K562 (cell line): ENCODE results near the gene TMEM131. TPM values are rescaled to one million over a fixed set of nuclear protein-coding genes. Genes with fewer than 3 reads are reported as not detected.

Source experiments
- ATAC-seq: fragments of 200-7000 bp; cut with Tn5 transposase; 3 replicates; pipeline ENCODE4 v1.9.1; 2020; ENCODE audit warnings: moderate library complexity
- BruUV-seq: library from RNA; stranded (reverse); fragments of 400-500 nt; replicated peaks from 2 replicates; lab custom pipeline; 2021; lab: Mats Ljungman, UMichigan
- CTCF ChIA-PET: fragments of 300-600 bp; formaldehyde crosslinking; extraction: SDS; loops from one replicate; lab custom pipeline; 2021; ENCODE audit warnings: low intra/inter-chr PET ratio; lab: Yijun Ruan, JAX
- POLR2A ChIA-PET: fragments of 300-600, 350-650 bp; sonication (Branson Sonifier 250); formaldehyde crosslinking; extraction: SDS; loops from one replicate; lab custom pipeline; 2021; ENCODE audit warnings: antibody characterized with exemption, inconsistent platforms; lab: Yijun Ruan, JAX
- DNase-seq, 4 experiments: peaks; one replicate each; pipeline versions ENCODE4 v3.0.0 to v3.0.0-alpha.2; 2011 to 2018; ENCODE audit warnings: low spot score in 3 of 4, mixed read lengths in 3 of 4; ENCODE audit errors: extremely low read depth in 1 of 4
- FAIRE-seq: peaks from 2 replicates; lab custom pipeline; 2011; peaks lifted over from hg19 to GRCh38; lab: Jason Lieb, UNC
- H2AFZ ChIP-seq: 2 replicates; pipeline ENCODE4 v1.6.0; 2011; ENCODE audit warnings: low read depth, low read length, control low read depth, inconsistent platforms
- H3K27ac ChIP-seq: fragments of 200-600 bp; 3 replicates; pipeline ENCODE4 v1.8.0; 2011; ENCODE audit warnings: low read depth, mild to moderate bottlenecking, control low read depth, inconsistent platforms, low read length, moderate library complexity, mixed read lengths; ENCODE audit errors: extremely low read depth
- H3K27me3 ChIP-seq, 2 experiments: fragments of 300-600 bp in 1 of 2; 2 replicates in 1 of 2; 3 replicates in 1 of 2; pipeline versions ENCODE4 v1.6.0 to v1.8.0; 2011; ENCODE audit warnings: inconsistent platforms in 2 of 2, low read length in 2 of 2, mild to moderate bottlenecking in 1 of 2, mixed read lengths in 1 of 2, moderate library complexity in 1 of 2; ENCODE audit not compliant: control insufficient read depth in 2 of 2, insufficient read depth in 2 of 2
- H3K36me3 ChIP-seq: fragments of 300-600 bp; 3 replicates; pipeline ENCODE4 v1.8.0; 2011; ENCODE audit warnings: mild to moderate bottlenecking, low read length, inconsistent platforms; ENCODE audit not compliant: control insufficient read depth, insufficient read depth
- H3K4me1 ChIP-seq, 2 experiments: fragments of 200-600 bp in 1 of 2; replicated peaks in 1 of 2; 2 replicates in 1 of 2; 3 replicates in 1 of 2; pipeline versions ENCODE4 v1.5.1 to v1.8.0; 2011; ENCODE audit warnings: inconsistent platforms in 2 of 2, low read length in 2 of 2, mild to moderate bottlenecking in 1 of 2, mixed read lengths in 1 of 2, moderate library complexity in 1 of 2; ENCODE audit not compliant: control insufficient read depth in 2 of 2, insufficient read depth in 2 of 2
- H3K4me2 ChIP-seq: 2 replicates; pipeline ENCODE4 v1.6.1; 2011; ENCODE audit warnings: low read length, control low read depth, inconsistent platforms, mixed read lengths; ENCODE audit not compliant: insufficient read depth
- H3K4me3 ChIP-seq: fragments of 200-600 bp; sonication (generic), shearing (Covaris generic); 2 replicates; pipeline ENCODE4 v1.5.1; 2016; ENCODE audit warnings: control low read depth, inconsistent platforms
- H3K79me2 ChIP-seq: fragments of 200-600 bp; 3 replicates; pipeline ENCODE4 v1.8.0; 2011; ENCODE audit warnings: low read length, inconsistent platforms; ENCODE audit not compliant: control insufficient read depth, insufficient read depth
- H3K9ac ChIP-seq, 2 experiments: 2 replicates each; pipeline versions ENCODE4 v1.6.0 to v1.6.1; 2011; ENCODE audit warnings: low read depth in 2 of 2, low read length in 2 of 2, control low read depth in 1 of 2, inconsistent platforms in 1 of 2, mild to moderate bottlenecking in 1 of 2, mixed read lengths in 1 of 2; ENCODE audit not compliant: insufficient read depth in 1 of 2
- H3K9me1 ChIP-seq: one replicate; pipeline ENCODE4 v1.6.0; 2011; ENCODE audit warnings: inconsistent platforms, mild to moderate bottlenecking, low read length, moderate library complexity; ENCODE audit not compliant: control insufficient read depth, insufficient read depth
- H3K9me3 ChIP-seq: replicated peaks from 2 replicates; pipeline ENCODE4 v1.5.1; 2011; ENCODE audit warnings: low read depth, low read length, inconsistent platforms; ENCODE audit not compliant: control insufficient read depth, insufficient read depth
- H4K20me1 ChIP-seq: replicated peaks from 2 replicates; pipeline ENCODE4 v1.6.1; 2011; ENCODE audit warnings: low read length, inconsistent platforms, mixed read lengths; ENCODE audit not compliant: control insufficient read depth, insufficient read depth
- CBX3 ChIP-seq, 2 experiments: IDR thresholded peaks; 1 replicate in 1 of 2; 2 replicates in 1 of 2; pipeline ENCODE4 v1.6.1; 2012; ENCODE audit warnings: inconsistent platforms in 2 of 2, low read length in 2 of 2, borderline replicate concordance in 1 of 2, control low read depth in 1 of 2
- FOXK2 ChIP-seq, 2 experiments: fragments of 450-650 bp; IDR thresholded peaks in 1 of 2; conservative IDR thresholded peaks in 1 of 2; 2 replicates each; pipeline ENCODE4 v1.6.1; 2016; ENCODE audit warnings: low read depth in 2 of 2, mild to moderate bottlenecking in 1 of 2
- GABPA ChIP-seq: fragments of 200-800 bp; sonication (Bioruptor generic); conservative IDR thresholded peaks from 2 replicates; pipeline ENCODE4 v1.6.1; 2016; ENCODE audit warnings: low read depth, missing genetic modification characterization, missing compliant biosample characterization
- MAFF ChIP-seq: IDR thresholded peaks from 2 replicates; pipeline ENCODE4 v1.6.1; 2012; ENCODE audit warnings: low read length, improper control_type of control experiment
- NCOA6 ChIP-seq: fragments of 450-650 bp; IDR thresholded peaks from 2 replicates; pipeline ENCODE4 v1.6.1; 2017; ENCODE audit warnings: mild to moderate bottlenecking
- NR1H2 ChIP-seq: sonication (generic); formaldehyde crosslinking; IDR thresholded peaks from 2 replicates; pipeline ENCODE4 v1.4.0; 2020; ENCODE audit warnings: mild to moderate bottlenecking, missing genetic modification reagents
- NR3C1 ChIP-seq: sonication (generic); formaldehyde crosslinking; IDR thresholded peaks from 2 replicates; pipeline ENCODE4 v1.8.1; 2022; ENCODE audit warnings: missing genetic modification reagents
- PCBP1 ChIP-seq: fragments of 200-400 bp; formaldehyde crosslinking; IDR thresholded peaks from 2 replicates; pipeline ENCODE4 v1.6.1; 2018; ENCODE audit warnings: mild to moderate bottlenecking, low read depth, low read length; ENCODE audit not compliant: poor library complexity, severe bottlenecking
- PHTF2 ChIP-seq: fragments of 250-450 bp; sonication (Bioruptor Pico); IDR thresholded peaks from 2 replicates; pipeline ENCODE4 v1.5.0; 2021; ENCODE audit warnings: mild to moderate bottlenecking
- POLR2B ChIP-seq: fragments of 450-650 bp; IDR thresholded peaks from 2 replicates; pipeline ENCODE4 v1.6.1; 2018; ENCODE audit warnings: low read depth; ENCODE audit not compliant: partially characterized antibody
- ZNF121 ChIP-seq: sonication (generic); formaldehyde crosslinking; conservative IDR thresholded peaks from 2 replicates; pipeline ENCODE4 v1.8.0; 2022; ENCODE audit warnings: missing genetic modification reagents
- ZNF77 ChIP-seq: fragments of 250-450 bp; sonication (Bioruptor Pico); IDR thresholded peaks from 2 replicates; pipeline ENCODE4 v1.5.0; 2020
- WGBS: fragments of 100-300 bp; shearing (Covaris generic); methylation state at CpG from one replicate; pipeline ENCODE4 v1.1.6; 2016; ENCODE audit warnings: low coverage, mixed read lengths; ENCODE audit not compliant: insufficient coverage; ENCODE audit errors: missing lambda C conversion rate; 5-methylcytosine and 5-hydroxymethylcytosine counted together
- in situ Hi-C: fragments of 300-500 bp; cut with MboI; formaldehyde crosslinking; loops from 4 replicates; pipeline ENCODE4 v1.15.0; 2018; ENCODE audit warnings: inconsistent platforms, mixed read lengths
- intact Hi-C: fragments of 100-400 bp; cut with micrococcal nuclease; formaldehyde crosslinking; loops from 2 replicates; pipeline ENCODE4 v1.14.2; 2022
- polyA plus RNA-seq, 8 experiments: library from polyadenylated mRNA; depleted of rRNA in 4 of 8; stranded (reverse) in 5 of 8; unstranded in 3 of 8; fragments of >200 nt; fragmentation: Nextera tagmentation in 2 of 8; fragmentation: Illumina TruSeq in 1 of 8; extraction: Ambion mirVana in 2 of 8; extraction: Trizol in 1 of 8; gene quantifications; 2 replicates each; pipeline versions ENCODE4 v1.2.1 to v1.2.3, GENCODE V29; 2011 to 2014; ENCODE audit warnings: inconsistent platforms in 1 of 8, missing spikeins in 1 of 8
- total RNA-seq, 7 experiments: library from RNA; depleted of rRNA in 6 of 7; stranded (reverse); fragments of >200 nt in 6 of 7; fragmentation: Illumina TruSeq in 2 of 7; extraction: Trizol in 2 of 7; gene quantifications; 2 replicates each; pipeline versions ENCODE4 v1.2.1 to v1.2.3, GENCODE V29; 2011 to 2021; ENCODE audit warnings: low replicate concordance in 1 of 7
- TF ChIP-seq, protein P1 (sequence below): fragments of 250-450 bp; sonication (Bioruptor Pico); IDR thresholded peaks from 2 replicates; pipeline ENCODE4 v1.6.1; 2021; ENCODE audit warnings: mild to moderate bottlenecking
- TF ChIP-seq, protein P2 (sequence below): fragments of 250-450 bp; sonication (Bioruptor Pico); IDR thresholded peaks from 2 replicates; pipeline ENCODE4 v1.5.0; 2021; ENCODE audit warnings: mild to moderate bottlenecking, borderline replicate concordance

The TMEM131 gene
- total and polyA plus RNA-seq, 9 of the 15 experiments (the other 6 are each of a cell fraction or from before 2014, with no cell fraction given): 2.5 to 21.1 (median 12.4) TPM

DNA sequence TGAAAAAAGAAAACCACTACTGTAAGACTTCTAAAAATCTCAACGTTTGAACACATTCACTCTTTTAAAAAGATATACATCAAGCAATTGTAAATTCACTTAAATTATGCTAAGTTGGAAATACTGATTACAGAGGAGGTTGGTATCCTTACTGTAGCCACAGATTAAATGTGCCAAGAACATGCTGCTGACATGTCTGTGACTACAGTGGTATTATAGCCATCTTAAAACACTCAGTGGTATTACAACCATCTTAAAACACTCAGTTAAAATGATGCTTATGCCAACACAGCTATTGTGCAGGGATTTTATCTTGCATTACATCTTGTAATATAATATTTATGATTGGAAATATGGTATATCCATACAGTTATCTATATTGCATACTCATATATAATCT lies 50.0 kb downstream of the TMEM131 start:
- intact Hi-C loops: no loop called here

More for the DNA sequence above, 50.0 kb downstream of the TMEM131 start:
- Histone ChIP-seq H3K79me2 (peaks cover 27% of the 10 kb centered on the region), H3K9me3 (no peaks in the 10 kb centered on the region), H3K36me3 (no peaks in the 10 kb centered on the region), H3K9ac (no peak overlapping the region), H2AFZ (no peak overlapping the region), H3K4me1 (no peaks in the 10 kb centered on the region), H4K20me1 (no peaks in the 10 kb centered on the region), H3K27me3 (no peaks in the 10 kb centered on the region), H3K4me3 (no peak overlapping the region), H3K9me1 (no peaks in the 10 kb centered on the region), H3K4me2 (no peak overlapping the region), H3K27ac (no peak overlapping the region)
- BruUV-seq: no TSS peak
- CTCF ChIA-PET: no interaction called here
- TF ChIP-seq NR3C1: no peak
- TF ChIP-seq NCOA6: no peak
- TF ChIP-seq NR1H2 (CRISPR knock-in tag): no peak
- TF ChIP-seq ZNF77: no peak
- no peak for TF ChIP-seq MAFF
- TF ChIP-seq PHTF2: no peak
- no peak for TF ChIP-seq CBX3 (IDR thresholded peaks at IDR 0.05; ENCODE audit: borderline replicate concordance in 1 of 2, low read length in 2 of 2)
- TF ChIP-seq, protein P1, sequence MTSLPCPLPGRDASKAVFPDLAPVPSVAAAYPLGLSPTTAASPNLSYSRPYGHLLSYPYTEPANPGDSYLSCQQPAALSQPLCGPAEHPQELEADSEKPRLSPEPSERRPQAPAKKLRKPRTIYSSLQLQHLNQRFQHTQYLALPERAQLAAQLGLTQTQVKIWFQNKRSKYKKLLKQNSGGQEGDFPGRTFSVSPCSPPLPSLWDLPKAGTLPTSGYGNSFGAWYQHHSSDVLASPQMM (CRISPR knock-in tag): no peak
- TF ChIP-seq ZNF121 (CRISPR knock-in tag): no peak
- no peak for TF ChIP-seq PCBP1
- TF ChIP-seq, protein P2, sequence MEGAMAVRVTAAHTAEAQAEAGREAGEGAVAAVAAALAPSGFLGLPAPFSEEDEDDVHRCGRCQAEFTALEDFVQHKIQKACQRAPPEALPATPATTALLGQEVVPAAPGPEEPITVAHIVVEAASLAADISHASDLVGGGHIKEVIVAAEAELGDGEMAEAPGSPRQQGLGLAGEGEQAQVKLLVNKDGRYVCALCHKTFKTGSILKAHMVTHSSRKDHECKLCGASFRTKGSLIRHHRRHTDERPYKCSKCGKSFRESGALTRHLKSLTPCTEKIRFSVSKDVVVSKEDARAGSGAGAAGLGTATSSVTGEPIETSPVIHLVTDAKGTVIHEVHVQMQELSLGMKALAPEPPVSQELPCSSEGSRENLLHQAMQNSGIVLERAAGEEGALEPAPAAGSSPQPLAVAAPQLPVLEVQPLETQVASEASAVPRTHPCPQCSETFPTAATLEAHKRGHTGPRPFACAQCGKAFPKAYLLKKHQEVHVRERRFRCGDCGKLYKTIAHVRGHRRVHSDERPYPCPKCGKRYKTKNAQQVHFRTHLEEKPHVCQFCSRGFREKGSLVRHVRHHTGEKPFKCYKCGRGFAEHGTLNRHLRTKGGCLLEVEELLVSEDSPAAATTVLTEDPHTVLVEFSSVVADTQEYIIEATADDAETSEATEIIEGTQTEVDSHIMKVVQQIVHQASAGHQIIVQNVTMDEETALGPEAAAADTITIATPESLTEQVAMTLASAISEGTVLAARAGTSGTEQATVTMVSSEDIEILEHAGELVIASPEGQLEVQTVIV: no peak
- no peak for TF ChIP-seq POLR2B
- no peak for TF ChIP-seq FOXK2 (conservative IDR thresholded peaks at IDR 0.05 in 1 of 2, IDR thresholded peaks at IDR 0.05 in 1 of 2; ENCODE audit: low read depth in 2 of 2)
- TF ChIP-seq GABPA (tag): no peak
- POLR2A ChIA-PET: no interaction called here
- ATAC-seq: no peak
- in situ Hi-C loops: no loop called here
- 13% methylated on average over 1 of the region's 1 CpG for WGBS
- no peak for FAIRE-seq
- no peak for DNase-seq
